HepG2 (cell line): Measurements from ENCODE around the gene PLXNC1. TPM values are rescaled to one million over a fixed set of nuclear protein-coding genes. Genes with fewer than 3 reads are reported as not detected.

Source experiments
- ATAC-seq: fragments of 200-7000 bp; cut with Tn5 transposase; 3 replicates; pipeline ENCODE4 v1.9.1; 2020; ENCODE audit warnings: mild to moderate bottlenecking, moderate library complexity
- BruUV-seq: library from RNA; stranded (reverse); fragments of 400-500 nt; replicated peaks from 2 replicates; lab custom pipeline; 2021; lab: Mats Ljungman, UMichigan
- CTCF ChIA-PET: fragments of 300-600 bp; formaldehyde crosslinking; extraction: SDS; loops from one replicate; lab custom pipeline; 2021; ENCODE audit warnings: low total read pairs, inconsistent platforms, low intra/inter-chr PET ratio; lab: Yijun Ruan, JAX
- POLR2A ChIA-PET: fragments of 350-600 bp; sonication (Branson Sonifier 250); formaldehyde crosslinking; loops from one replicate; lab custom pipeline; 2020; ENCODE audit warnings: antibody characterized with exemption, inconsistent platforms; lab: Yijun Ruan, JAX
- DNase-seq: peaks from one replicate; pipeline ENCODE4 v3.0.0-alpha.2; 2015; ENCODE audit warnings: low spot score
- FAIRE-seq: peaks from 3 replicates; lab custom pipeline; 2011; peaks lifted over from hg19 to GRCh38; lab: Jason Lieb, UNC
- H2AFZ ChIP-seq: one replicate; pipeline ENCODE4 v1.6.1; 2011; ENCODE audit warnings: low read length, inconsistent platforms
- H3K27ac ChIP-seq: fragments of 300-600 bp; 3 replicates; pipeline ENCODE4 v1.8.0; 2011; ENCODE audit warnings: mixed run types, mild to moderate bottlenecking, mixed read lengths, low read length, inconsistent platforms; ENCODE audit not compliant: insufficient read depth; ENCODE audit errors: extremely low read length
- H3K27me3 ChIP-seq, 2 experiments: fragments of 200-600 bp in 1 of 2; 2 replicates in 1 of 2; 3 replicates in 1 of 2; pipeline versions ENCODE4 v1.6.0 to v1.8.0; 2011; ENCODE audit warnings: low read length in 2 of 2, mild to moderate bottlenecking in 2 of 2, moderate library complexity in 2 of 2, inconsistent platforms in 1 of 2; ENCODE audit not compliant: insufficient read depth in 2 of 2, control insufficient read depth in 1 of 2
- H3K36me3 ChIP-seq, 2 experiments: fragments of 200-600 bp in 1 of 2; replicated peaks in 1 of 2; 2 replicates in 1 of 2; 3 replicates in 1 of 2; pipeline versions ENCODE4 v1.5.1 to v1.8.0; 2011; ENCODE audit warnings: low read length in 2 of 2, inconsistent platforms in 1 of 2; ENCODE audit not compliant: insufficient read depth in 2 of 2, control insufficient read depth in 1 of 2
- H3K4me1 ChIP-seq: 2 replicates; pipeline ENCODE4 v1.5.1; 2012; ENCODE audit warnings: low read length, inconsistent platforms; ENCODE audit not compliant: insufficient read depth
- H3K4me2 ChIP-seq: 2 replicates; pipeline ENCODE4 v1.6.0; 2011; ENCODE audit warnings: low read depth, low read length, inconsistent platforms
- H3K4me3 ChIP-seq, 3 experiments: fragments of 200-600 bp in 1 of 3; sonication (generic), shearing (Covaris generic) in 1 of 3; replicated peaks in 1 of 3; 2 replicates each; pipeline ENCODE4 v1.5.1; 2011 to 2016; ENCODE audit warnings: low read length in 3 of 3, inconsistent platforms in 2 of 3, low read depth in 2 of 3, mild to moderate bottlenecking in 2 of 3, control low read depth in 1 of 3, mixed read lengths in 1 of 3; ENCODE audit not compliant: insufficient read depth in 1 of 3
- H3K79me2 ChIP-seq: one replicate; pipeline ENCODE4 v1.6.1; 2011; ENCODE audit warnings: low read length, inconsistent platforms; ENCODE audit not compliant: insufficient read depth
- H3K9ac ChIP-seq: 2 replicates; pipeline ENCODE4 v1.6.0; 2011; ENCODE audit warnings: mild to moderate bottlenecking, low read depth, low read length, inconsistent platforms; ENCODE audit not compliant: insufficient read depth
- H3K9me3 ChIP-seq: 2 replicates; pipeline ENCODE4 v1.5.1; 2012; ENCODE audit warnings: mild to moderate bottlenecking, low read length
- H4K20me1 ChIP-seq: 2 replicates; pipeline ENCODE4 v1.6.0; 2011; ENCODE audit warnings: inconsistent platforms, mild to moderate bottlenecking, low read length, moderate library complexity; ENCODE audit not compliant: insufficient read depth
- BCL6 ChIP-seq: IDR thresholded peaks from 2 replicates; pipeline ENCODE4 v1.6.1; 2016; ENCODE audit warnings: missing genetic modification reagents, missing compliant biosample characterization
- HNF4A ChIP-seq: sonication (generic); formaldehyde crosslinking; IDR thresholded peaks from 2 replicates; pipeline ENCODE4 v1.4.0; 2020; ENCODE audit warnings: missing genetic modification reagents
- SPEN ChIP-seq: sonication (generic); formaldehyde crosslinking; IDR thresholded peaks from 2 replicates; pipeline ENCODE4 v1.5.1; 2020; ENCODE audit warnings: low read depth, mild to moderate bottlenecking, missing genetic modification reagents
- ZBTB37 ChIP-seq: sonication (generic); formaldehyde crosslinking; IDR thresholded peaks from 2 replicates; pipeline ENCODE4 v1.4.0; 2020; ENCODE audit warnings: mild to moderate bottlenecking, missing genetic modification reagents
- ZFP90 ChIP-seq: sonication (generic); formaldehyde crosslinking; IDR thresholded peaks from 2 replicates; pipeline ENCODE4 v1.8.0; 2022; ENCODE audit warnings: missing genetic modification reagents, mild to moderate bottlenecking, inconsistent platforms, borderline replicate concordance
- ZFYVE20 ChIP-seq: sonication (generic); formaldehyde crosslinking; IDR thresholded peaks from 2 replicates; pipeline ENCODE4 v1.8.0; 2023; ENCODE audit warnings: low read depth, mild to moderate bottlenecking, moderate library complexity, missing genetic modification reagents, borderline replicate concordance
- ZNF10 ChIP-seq: sonication (generic); formaldehyde crosslinking; IDR thresholded peaks from 2 replicates; pipeline ENCODE4 v1.4.0; 2020; ENCODE audit warnings: mild to moderate bottlenecking, low read depth, missing genetic modification reagents, borderline replicate concordance
- ZNF18 ChIP-seq: sonication (generic); formaldehyde crosslinking; IDR thresholded peaks from 2 replicates; pipeline ENCODE4 v1.8.0; 2022; ENCODE audit warnings: mild to moderate bottlenecking, missing genetic modification reagents; ENCODE audit not compliant: insufficient replicate concordance
- ZNF331 ChIP-seq: sonication (generic); formaldehyde crosslinking; IDR thresholded peaks from 2 replicates; pipeline ENCODE4 v1.4.0; 2020; ENCODE audit warnings: missing genetic modification reagents
- ZNF543 ChIP-seq: sonication (generic); formaldehyde crosslinking; IDR thresholded peaks from 2 replicates; pipeline ENCODE4 v1.4.0; 2020; ENCODE audit warnings: mild to moderate bottlenecking, missing genetic modification reagents
- WGBS: methylation state at CpG from one replicate; pipeline ENCODE4 v1.1.6; 2017; ENCODE audit warnings: low lambda C conversion rate; 5-methylcytosine and 5-hydroxymethylcytosine counted together
- in situ Hi-C: cut with HindIII; loops from 2 replicates; pipeline ENCODE4 v1.10.0; 2017; ENCODE audit warnings: low pct_unique_long_range_greater_than_20kb; ENCODE audit not compliant: extremely low pct_ligation_motif_present
- intact Hi-C: fragments of 100-400 bp; cut with micrococcal nuclease; formaldehyde crosslinking; loops from one replicate; pipeline ENCODE4 v1.10.0; 2022; ENCODE audit not compliant: unreplicated experiment
- polyA plus RNA-seq, 8 experiments: library from polyadenylated mRNA; depleted of rRNA in 3 of 8; stranded (reverse) in 7 of 8; unstranded in 1 of 8; fragments of >200 nt; fragmentation: Illumina TruSeq in 4 of 8; extraction: Trizol in 4 of 8; gene quantifications; 2 replicates each; pipeline versions ENCODE4 v1.2.1 to v1.2.3, GENCODE V29; 2011 to 2016; ENCODE audit warnings: low read depth in 4 of 8, missing spikeins in 1 of 8, mixed read lengths in 1 of 8; ENCODE audit not compliant: insufficient read depth in 1 of 8
- total RNA-seq, 5 experiments: library from RNA; depleted of rRNA; stranded (reverse); fragments of >200 nt; fragmentation: Illumina TruSeq; extraction: Trizol; gene quantifications; 2 replicates each; pipeline ENCODE4 v1.2.3, GENCODE V29; 2016; ENCODE audit warnings: low read depth in 1 of 5

The PLXNC1 gene
- total and polyA plus RNA-seq, 2 of the 13 experiments (the other 11 are each of a cell fraction or from before 2014, with no cell fraction given): 6.6 to 11.2 TPM

- DNase-seq (no peak), ATAC-seq (no peak), FAIRE-seq (no peak)
- H3K27ac ChIP-seq: peak overlapping the region; percentile 53
- in situ Hi-C loops: no loop called here
- peaks cover 4% of the 10 kb centered on the region for H3K79me2 ChIP-seq
- no peak overlapping the region for H3K4me3 ChIP-seq
- WGBS: 69% methylated on average over 1 of the region's 1 CpG
- ChIA-PET CTCF (no interaction called here), POLR2A (interaction anchor here (1.1 to 3.8 kb wide), 2 partner anchors 17 to 31 kb away, joined by 3 to 13 read pairs; no protein-coding TSS in a partner anchor)
- no peak overlapping the region for H3K4me2 ChIP-seq
- H3K9ac ChIP-seq: no peak overlapping the region
- H3K27me3 ChIP-seq: no peaks in the 10 kb centered on the region
- no peaks in the 10 kb centered on the region for H4K20me1 ChIP-seq
- BruUV-seq: no TSS peak
- peaks cover 0 to 4% of the 10 kb centered on the region in 2 experiments; a peak in 3 of 5 replicates for H3K36me3 ChIP-seq
- TF ChIP-seq ZNF331 (CRISPR knock-in tag) (no peak), HNF4A (CRISPR knock-in tag) (peak; percentile 16; the same call in 1 of the 2 replicates)
- no peaks in the 10 kb centered on the region for H3K9me3 ChIP-seq
- no peak overlapping the region for H2AFZ ChIP-seq
- peaks cover 53% of the 10 kb centered on the region for H3K4me1 ChIP-seq
- intact Hi-C loops: no loop called here
Measured at GRCh38 chr12:94169495-94169894, 21.1 kb downstream of the PLXNC1 start.

GRCh38 chr12:94169966-94170689 is 21.8 kb downstream of the PLXNC1 start:
- H3K79me2 ChIP-seq: peaks cover 4% of the 10 kb centered on the region
- in situ Hi-C loops: loop anchor here (5.0 kb wide), 1 partner anchor 62 kb away; no protein-coding TSS in a partner anchor
- TF ChIP-seq ZBTB37: no peak
- TF ChIP-seq BCL6 (CRISPR knock-in tag): peak; percentile 19; the same call in 1 of the 2 replicates
- TF ChIP-seq ZNF543 (CRISPR knock-in tag): no peak
- TF ChIP-seq ZNF10 (CRISPR knock-in tag): no peak
- no peak for TF ChIP-seq ZFP90
- TF ChIP-seq SPEN (CRISPR knock-in tag): no peak
- TF ChIP-seq ZFYVE20 (CRISPR knock-in tag): no peak
- peak; percentile 57 for TF ChIP-seq ZNF18

More at GRCh38 chr12:94169966-94170689, 21.8 kb downstream of the PLXNC1 start:
- ChIA-PET CTCF (no interaction called here), POLR2A (interaction anchor here (1.0 to 1.6 kb wide), 3 partner anchors 14 to 31 kb away, joined by 3 to 7 read pairs (median 5); no protein-coding TSS in a partner anchor)
- Histone ChIP-seq H3K4me2 (peak overlapping the region; percentile 26; the same call in 1 of the 2 replicates), H3K36me3 (peaks cover 0 to 4% of the 10 kb centered on the region in 2 experiments; a peak in 3 of 5 replicates), H3K4me1 (peaks cover 53% of the 10 kb centered on the region), H3K27me3 (no peaks in the 10 kb centered on the region), H2AFZ (no peak overlapping the region), H3K9me3 (no peaks in the 10 kb centered on the region), H3K27ac (peak overlapping the region; percentile 53), H3K9ac (no peak overlapping the region), H3K4me3 (no peak overlapping the region), H4K20me1 (no peaks in the 10 kb centered on the region)
- intact Hi-C loops: no loop called here
- BruUV-seq: no TSS peak
- peak; percentile 40 for ATAC-seq
- peak; percentile 68 for DNase-seq
- FAIRE-seq: no peak
- 73% methylated on average over 6 of the region's 6 CpGs for WGBS
